Esophagus squamous epithelium (tissue), 5 donors: ENCODE measurements around the gene SLF2. TPM values are rescaled to one million over a fixed set of nuclear protein-coding genes. Genes with fewer than 3 reads are reported as not detected.

Source experiments
- DNase-seq: peaks from one replicate; lab custom pipeline; 2025; lab: John Stamatoyannopoulos, UW
- H3K27ac ChIP-seq, 4 donors: fragments of 200-600 bp; sonication (generic); one replicate each; pipeline ENCODE4 v1.5.1; 2016 to 2019; ENCODE audit warnings: mild to moderate bottlenecking in 1 of 4
- H3K27me3 ChIP-seq, 4 donors: fragments of 200-600 bp; sonication (generic); 1 replicate in 3 of 4; 2 replicates in 1 of 4; pipeline versions ENCODE4 v1.5.1 to v1.6.0; 2017 to 2021; ENCODE audit warnings: antibody characterized with exemption in 1 of 4
- H3K36me3 ChIP-seq, 3 donors: fragments of 200-600 bp; sonication (generic); one replicate each; pipeline ENCODE4 v1.5.1; 2016 to 2019
- H3K4me1 ChIP-seq, 3 donors: fragments of 200-600 bp; sonication (generic); one replicate each; pipeline ENCODE4 v1.5.1; 2017 to 2019
- H3K4me3 ChIP-seq, 4 donors: fragments of 200-600 bp; sonication (generic); 1 replicate in 3 of 4; 2 replicates in 1 of 4; pipeline ENCODE4 v1.5.1; 2016 to 2019; ENCODE audit warnings: mild to moderate bottlenecking in 2 of 4, moderate library complexity in 1 of 4
- H3K9me3 ChIP-seq, 3 donors: fragments of 200-600 bp; sonication (generic); one replicate each; pipeline ENCODE4 v1.5.1; 2016 to 2019
- POLR2A ChIP-seq, 4 donors: fragments of 450-650 bp; IDR thresholded peaks; one replicate each; pipeline ENCODE4 v1.6.1; 2017; ENCODE audit warnings: antibody characterized with exemption in 4 of 4, mild to moderate bottlenecking in 4 of 4, moderate library complexity in 3 of 4
- WGBS, 2 donors: methylation state at CpG; one replicate each; pipeline ENCODE4 v1.1.5; 2018; 5-methylcytosine and 5-hydroxymethylcytosine counted together
- intact Hi-C: fragments of 100-400 bp; cut with DNase I; formaldehyde crosslinking; loops from one replicate; pipeline ENCODE4 v1.15.0; 2022
- total RNA-seq, 4 donors: library from RNA; depleted of rRNA; stranded (reverse); fragments of >200 nt; gene quantifications; one replicate each; pipeline ENCODE4 v1.1.0, GENCODE V29; 2016
- TF ChIP-seq, protein P1 (sequence below), 6 experiments: fragments of 450-650 bp in 4 of 6; fragments of 200-600 bp in 2 of 6; sonication (generic) in 2 of 6; IDR thresholded peaks; one replicate each; pipeline ENCODE4 v1.5.1; 2016 to 2019; ENCODE audit warnings: antibody characterized with exemption in 6 of 6, mild to moderate bottlenecking in 4 of 6, moderate library complexity in 4 of 6
- donor health status: DM: yes; HTN: yes; CAD: no.

The SLF2 gene
- total RNA-seq, 4 donors from 2014 or later = 12.1 to 24.8 (median 13.5) TPM

DNA sequence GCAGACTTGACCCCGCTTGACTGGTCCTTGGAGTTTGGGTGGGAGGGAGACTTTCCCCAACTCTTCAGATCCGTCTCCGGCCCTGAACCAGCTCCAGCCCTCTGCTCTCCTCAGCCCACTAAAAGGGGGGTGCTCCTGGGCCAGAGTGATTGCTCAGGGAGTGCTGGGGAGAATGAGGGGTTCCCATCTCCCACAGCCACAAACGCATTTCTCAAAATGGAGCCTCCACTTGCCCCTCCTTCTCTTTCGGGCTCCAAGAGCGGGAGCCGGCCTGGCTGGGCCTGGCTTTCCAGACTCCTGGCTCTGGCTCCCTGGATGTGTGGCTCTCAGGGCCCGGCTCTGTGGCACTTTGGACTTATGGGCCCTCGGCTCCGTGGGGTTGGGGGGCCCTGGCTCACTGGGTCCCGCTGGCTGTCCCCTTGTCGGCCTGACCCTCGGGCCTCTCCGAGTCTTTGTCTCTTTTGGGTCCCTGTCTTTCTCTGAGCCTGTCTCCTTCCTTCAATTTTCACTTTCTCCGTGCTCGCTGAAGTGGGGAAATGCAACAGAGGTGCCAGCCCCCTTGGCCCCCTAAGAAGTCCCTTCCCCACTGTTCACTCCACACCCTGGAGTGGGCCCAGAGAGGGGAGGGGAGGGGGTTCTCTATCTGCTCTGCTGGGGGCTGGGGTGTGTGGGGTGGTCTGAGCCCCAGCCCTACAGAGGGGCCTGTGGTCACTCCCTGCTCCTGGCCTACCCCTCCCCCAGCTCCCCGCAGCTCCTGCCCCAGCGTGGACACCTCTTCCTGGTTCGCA, 87.6 kb downstream of the SLF2 start:
- Histone ChIP-seq H3K9me3 (no peaks in the 10 kb centered on the region), H3K4me1 (peaks cover 34 to 77% (median 36%) of the 10 kb centered on the region in 3 donors), H3K36me3 (peaks cover 10 to 31% (median 16%) of the 10 kb centered on the region in 3 donors), H3K27ac (peak overlapping the region; percentile 98 to 100 (median 100)), H3K27me3 (no peaks in the 10 kb centered on the region), H3K4me3 (peak overlapping the region; percentile 82 to 97 (median 96))
- no peak for DNase-seq
- intact Hi-C loops = no loop called here
- 7 to 22% methylated on average over 9 to 13 of the region's 19 CpGs for WGBS, 2 donors
- TF ChIP-seq, protein P1, sequence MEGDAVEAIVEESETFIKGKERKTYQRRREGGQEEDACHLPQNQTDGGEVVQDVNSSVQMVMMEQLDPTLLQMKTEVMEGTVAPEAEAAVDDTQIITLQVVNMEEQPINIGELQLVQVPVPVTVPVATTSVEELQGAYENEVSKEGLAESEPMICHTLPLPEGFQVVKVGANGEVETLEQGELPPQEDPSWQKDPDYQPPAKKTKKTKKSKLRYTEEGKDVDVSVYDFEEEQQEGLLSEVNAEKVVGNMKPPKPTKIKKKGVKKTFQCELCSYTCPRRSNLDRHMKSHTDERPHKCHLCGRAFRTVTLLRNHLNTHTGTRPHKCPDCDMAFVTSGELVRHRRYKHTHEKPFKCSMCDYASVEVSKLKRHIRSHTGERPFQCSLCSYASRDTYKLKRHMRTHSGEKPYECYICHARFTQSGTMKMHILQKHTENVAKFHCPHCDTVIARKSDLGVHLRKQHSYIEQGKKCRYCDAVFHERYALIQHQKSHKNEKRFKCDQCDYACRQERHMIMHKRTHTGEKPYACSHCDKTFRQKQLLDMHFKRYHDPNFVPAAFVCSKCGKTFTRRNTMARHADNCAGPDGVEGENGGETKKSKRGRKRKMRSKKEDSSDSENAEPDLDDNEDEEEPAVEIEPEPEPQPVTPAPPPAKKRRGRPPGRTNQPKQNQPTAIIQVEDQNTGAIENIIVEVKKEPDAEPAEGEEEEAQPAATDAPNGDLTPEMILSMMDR (IDR thresholded peaks at IDR 0.05) = no peak
- TF ChIP-seq POLR2A (IDR thresholded peaks at IDR 0.05) = no peak

DNA sequence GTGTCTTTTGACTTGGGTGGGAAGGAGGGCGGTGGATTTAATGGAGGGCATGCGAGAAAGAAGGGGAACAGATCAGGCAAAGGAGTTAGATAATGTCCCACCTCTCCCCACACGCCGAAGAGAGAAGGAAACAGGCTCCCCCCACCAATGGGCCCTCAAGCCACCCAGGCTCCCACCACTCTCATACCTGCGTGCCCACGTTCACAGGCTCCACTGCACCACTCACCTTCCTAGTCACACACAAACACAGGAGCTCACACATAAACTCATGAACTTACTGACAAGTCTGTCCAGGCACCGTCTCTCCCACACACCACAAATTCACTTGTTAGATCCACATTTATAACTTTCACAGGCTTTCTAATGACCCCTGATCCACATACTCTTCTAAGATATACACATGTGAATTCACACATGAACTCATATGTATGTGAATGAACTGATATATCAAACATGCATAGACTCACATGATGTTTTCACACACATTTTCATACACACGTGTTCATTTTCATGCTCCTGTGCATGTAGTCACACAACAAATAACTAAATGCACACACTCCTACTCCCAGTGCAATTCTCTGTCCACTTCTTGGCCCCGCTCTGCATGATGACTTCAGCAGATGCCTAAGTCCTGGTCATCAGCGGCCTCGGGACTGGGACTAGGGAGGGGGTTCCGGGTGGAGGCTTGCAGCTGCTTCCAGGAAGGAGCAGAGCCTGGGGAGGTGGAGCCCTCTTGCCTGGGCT, 88.3 kb downstream of the SLF2 start:
- intact Hi-C loops = no loop called here
- peaks cover 10 to 38% (median 24%) of the 10 kb centered on the region in 3 donors for H3K36me3 ChIP-seq
- peak in 2 of 4 donors; percentile 55 to 67 for TF ChIP-seq POLR2A (IDR thresholded peaks at IDR 0.05)
- TF ChIP-seq, protein P1 (IDR thresholded peaks at IDR 0.05) = no peak
- 25 to 27% methylated on average over 7 to 8 of the region's 12 CpGs for WGBS, 2 donors
- H3K4me3 ChIP-seq = peak overlapping the region; percentile 82 to 97 (median 96)
- H3K27ac ChIP-seq = peak overlapping the region; percentile 98 to 100 (median 100)
- no peaks in the 10 kb centered on the region for H3K9me3 ChIP-seq
- peaks cover 34 to 76% (median 36%) of the 10 kb centered on the region in 3 donors for H3K4me1 ChIP-seq
- DNase-seq = no peak
- H3K27me3 ChIP-seq = no peaks in the 10 kb centered on the region

DNA sequence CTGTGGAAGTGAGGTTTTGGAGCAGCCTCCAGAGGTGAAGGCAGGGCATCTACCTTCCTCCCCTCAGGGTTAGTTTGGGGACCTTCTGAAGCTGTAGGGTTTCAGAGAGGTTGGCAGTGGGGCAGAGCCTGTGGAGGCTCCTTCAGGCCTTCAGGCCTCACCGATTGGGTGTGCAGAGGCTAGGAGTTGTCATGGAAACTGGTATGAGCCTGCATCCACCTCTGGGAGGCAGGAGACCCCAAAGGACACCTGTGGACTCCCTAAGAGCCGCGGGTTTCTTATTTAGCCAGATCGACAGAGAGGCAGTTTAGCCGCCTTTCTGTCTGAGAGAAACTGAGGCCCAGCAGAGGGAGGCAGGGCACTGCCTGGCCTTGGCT, 88.9 kb downstream of the SLF2 start:
- TF ChIP-seq POLR2A (IDR thresholded peaks at IDR 0.05) = no peak
- TF ChIP-seq, protein P1 (IDR thresholded peaks at IDR 0.05) = no peak
- WGBS, 2 donors = 52% methylated on average over 5 of the region's 5 CpGs; no CpG with 5 or more reads in 1 of the 2 donors
- DNase-seq = no peak
- H3K27ac ChIP-seq = peak overlapping the region; percentile 25 to 100 (median 99)
- no peaks in the 10 kb centered on the region for H3K9me3 ChIP-seq
- intact Hi-C loops = no loop called here
- H3K27me3 ChIP-seq = no peaks in the 10 kb centered on the region
- peak overlapping the region in 3 of 4 donors; percentile 14 to 97 (median 82) for H3K4me3 ChIP-seq
- peaks cover 30 to 72% (median 31%) of the 10 kb centered on the region in 3 donors for H3K4me1 ChIP-seq
- H3K36me3 ChIP-seq = peaks cover 10 to 44% (median 30%) of the 10 kb centered on the region in 3 donors

DNA sequence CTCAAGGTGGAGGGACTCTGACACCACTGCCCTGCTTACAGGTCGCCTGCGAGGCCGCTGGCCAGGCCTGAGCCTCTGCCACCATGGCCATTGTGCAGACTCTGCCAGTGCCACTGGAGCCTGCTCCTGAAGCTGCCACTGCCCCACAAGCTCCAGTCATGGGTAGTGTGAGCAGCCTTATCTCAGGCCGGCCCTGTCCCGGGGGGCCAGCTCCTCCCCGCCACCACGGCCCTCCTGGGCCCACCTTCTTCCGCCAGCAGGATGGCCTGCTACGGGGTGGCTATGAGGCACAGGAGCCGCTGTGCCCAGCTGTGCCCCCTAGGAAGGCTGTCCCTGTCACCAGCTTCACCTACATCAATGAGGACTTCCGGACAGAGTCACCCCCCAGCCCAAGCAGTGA, 89.7 kb downstream of the SLF2 start:
- Histone ChIP-seq H3K27me3 (no peaks in the 10 kb centered on the region), H3K4me1 (peaks cover 27 to 72% (median 29%) of the 10 kb centered on the region in 3 donors), H3K9me3 (no peaks in the 10 kb centered on the region), H3K27ac (peak overlapping the region; percentile 25 to 100 (median 99)), H3K4me3 (no peak overlapping the region), H3K36me3 (peaks cover 10 to 52% (median 34%) of the 10 kb centered on the region in 3 donors)
- intact Hi-C loops = no loop called here
- DNase-seq = no peak
- 91% methylated on average over 7 of the region's 11 CpGs; no CpG with 5 or more reads in 1 of the 2 donors for WGBS, 2 donors
- TF ChIP-seq, protein P1 (IDR thresholded peaks at IDR 0.05) = no peak
- no peak for TF ChIP-seq POLR2A (IDR thresholded peaks at IDR 0.05)
